GM19099 (cell line): ENCODE data around the gene PIK3C2G.

ENCODE experiments used
- POLR2A ChIP-seq: IDR thresholded peaks from 3 replicates; pipeline ENCODE4 v1.6.1; 2011; ENCODE audit warnings: low read depth; ENCODE audit not compliant: insufficient read length; ENCODE audit errors: extremely low read depth

PIK3C2G gene

GRCh38 chr12:18296201-18296908 is 35.0 kb downstream of the PIK3C2G start:
- no peak for TF ChIP-seq POLR2A

- TF ChIP-seq POLR2A: no peak
Observed at GRCh38 chr12:18296909-18297280, 35.6 kb downstream of the PIK3C2G start.

GRCh38 chr12:18297902-18298301 is 36.6 kb downstream of the PIK3C2G start:
- no peak for TF ChIP-seq POLR2A

GRCh38 chr12:18302809-18303430 is 41.6 kb downstream of the PIK3C2G start:
- TF ChIP-seq POLR2A: no peak

- no peak for TF ChIP-seq POLR2A
Observed at GRCh38 chr12:18304609-18305008, 43.3 kb downstream of the PIK3C2G start.

GRCh38 chr12:18306311-18306710 is 45.0 kb downstream of the PIK3C2G start:
- TF ChIP-seq POLR2A: no peak

- no peak for TF ChIP-seq POLR2A
Observed at GRCh38 chr12:18313306-18313705, 52.0 kb downstream of the PIK3C2G start.

GRCh38 chr12:18320036-18320617 is 58.8 kb downstream of the PIK3C2G start:
- TF ChIP-seq POLR2A: no peak

GRCh38 chr12:18320976-18321375 is 59.7 kb downstream of the PIK3C2G start:
- TF ChIP-seq POLR2A: no peak

- TF ChIP-seq POLR2A: no peak
Observed at GRCh38 chr12:18323159-18323558, 61.8 kb downstream of the PIK3C2G start.

GRCh38 chr12:18327036-18327435 is 65.7 kb downstream of the PIK3C2G start:
- no peak for TF ChIP-seq POLR2A

GRCh38 chr12:18332173-18332572 is 70.9 kb downstream of the PIK3C2G start:
- TF ChIP-seq POLR2A: no peak

- no peak for TF ChIP-seq POLR2A
Observed at GRCh38 chr12:18339633-18340032, 78.3 kb downstream of the PIK3C2G start.

GRCh38 chr12:18340186-18340585 is 78.9 kb downstream of the PIK3C2G start:
- no peak for TF ChIP-seq POLR2A

GRCh38 chr12:18340786-18341185 is 79.5 kb downstream of the PIK3C2G start:
- TF ChIP-seq POLR2A: no peak

GRCh38 chr12:18343708-18344107 is 82.4 kb downstream of the PIK3C2G start:
- TF ChIP-seq POLR2A: no peak
